HepG2 (cell line): ENCODE results near the gene TOR2A. TPM values are rescaled to one million over a fixed set of nuclear protein-coding genes. Genes with fewer than 3 reads are reported as not detected.

ENCODE experiments used
- ATAC-seq: fragments of 200-7000 bp; cut with Tn5 transposase; 3 replicates; pipeline ENCODE4 v1.9.1; 2020; ENCODE audit warnings: mild to moderate bottlenecking, moderate library complexity
- BruUV-seq: library from RNA; stranded (reverse); fragments of 400-500 nt; replicated peaks from 2 replicates; lab custom pipeline; 2021; lab: Mats Ljungman, UMichigan
- CTCF ChIA-PET: fragments of 300-600 bp; formaldehyde crosslinking; extraction: SDS; loops from one replicate; lab custom pipeline; 2021; ENCODE audit warnings: low total read pairs, inconsistent platforms, low intra/inter-chr PET ratio; lab: Yijun Ruan, JAX
- POLR2A ChIA-PET: fragments of 350-600 bp; sonication (Branson Sonifier 250); formaldehyde crosslinking; loops from one replicate; lab custom pipeline; 2020; ENCODE audit warnings: antibody characterized with exemption, inconsistent platforms; lab: Yijun Ruan, JAX
- DNase-seq: peaks from one replicate; pipeline ENCODE4 v3.0.0-alpha.2; 2015; ENCODE audit warnings: low spot score
- FAIRE-seq: peaks from 3 replicates; lab custom pipeline; 2011; peaks lifted over from hg19 to GRCh38; lab: Jason Lieb, UNC
- H2AFZ ChIP-seq: one replicate; pipeline ENCODE4 v1.6.1; 2011; ENCODE audit warnings: low read length, inconsistent platforms
- H3K27ac ChIP-seq: fragments of 300-600 bp; 3 replicates; pipeline ENCODE4 v1.8.0; 2011; ENCODE audit warnings: mixed run types, mild to moderate bottlenecking, mixed read lengths, low read length, inconsistent platforms; ENCODE audit not compliant: insufficient read depth; ENCODE audit errors: extremely low read length
- H3K27me3 ChIP-seq, 2 experiments: fragments of 200-600 bp in 1 of 2; 2 replicates in 1 of 2; 3 replicates in 1 of 2; pipeline versions ENCODE4 v1.6.0 to v1.8.0; 2011; ENCODE audit warnings: low read length in 2 of 2, mild to moderate bottlenecking in 2 of 2, moderate library complexity in 2 of 2, inconsistent platforms in 1 of 2; ENCODE audit not compliant: insufficient read depth in 2 of 2, control insufficient read depth in 1 of 2
- H3K36me3 ChIP-seq, 2 experiments: fragments of 200-600 bp in 1 of 2; replicated peaks in 1 of 2; 2 replicates in 1 of 2; 3 replicates in 1 of 2; pipeline versions ENCODE4 v1.5.1 to v1.8.0; 2011; ENCODE audit warnings: low read length in 2 of 2, inconsistent platforms in 1 of 2; ENCODE audit not compliant: insufficient read depth in 2 of 2, control insufficient read depth in 1 of 2
- H3K4me1 ChIP-seq: 2 replicates; pipeline ENCODE4 v1.5.1; 2012; ENCODE audit warnings: low read length, inconsistent platforms; ENCODE audit not compliant: insufficient read depth
- H3K4me2 ChIP-seq: 2 replicates; pipeline ENCODE4 v1.6.0; 2011; ENCODE audit warnings: low read depth, low read length, inconsistent platforms
- H3K4me3 ChIP-seq, 3 experiments: fragments of 200-600 bp in 1 of 3; sonication (generic), shearing (Covaris generic) in 1 of 3; replicated peaks in 1 of 3; 2 replicates each; pipeline ENCODE4 v1.5.1; 2011 to 2016; ENCODE audit warnings: low read length in 3 of 3, inconsistent platforms in 2 of 3, low read depth in 2 of 3, mild to moderate bottlenecking in 2 of 3, control low read depth in 1 of 3, mixed read lengths in 1 of 3; ENCODE audit not compliant: insufficient read depth in 1 of 3
- H3K79me2 ChIP-seq: one replicate; pipeline ENCODE4 v1.6.1; 2011; ENCODE audit warnings: low read length, inconsistent platforms; ENCODE audit not compliant: insufficient read depth
- H3K9ac ChIP-seq: 2 replicates; pipeline ENCODE4 v1.6.0; 2011; ENCODE audit warnings: mild to moderate bottlenecking, low read depth, low read length, inconsistent platforms; ENCODE audit not compliant: insufficient read depth
- H3K9me3 ChIP-seq: 2 replicates; pipeline ENCODE4 v1.5.1; 2012; ENCODE audit warnings: mild to moderate bottlenecking, low read length
- H4K20me1 ChIP-seq: 2 replicates; pipeline ENCODE4 v1.6.0; 2011; ENCODE audit warnings: inconsistent platforms, mild to moderate bottlenecking, low read length, moderate library complexity; ENCODE audit not compliant: insufficient read depth
- CBFB ChIP-seq: sonication (generic); formaldehyde crosslinking; IDR thresholded peaks from 2 replicates; pipeline ENCODE4 v1.4.0; 2020; ENCODE audit warnings: missing genetic modification reagents
- ELK4 ChIP-seq: sonication (generic); formaldehyde crosslinking; IDR thresholded peaks from 2 replicates; pipeline ENCODE4 v1.9.0; 2021; ENCODE audit warnings: missing genetic modification reagents, borderline replicate concordance
- MXD3 ChIP-seq: IDR thresholded peaks from 2 replicates; pipeline ENCODE4 v1.6.1; 2016; ENCODE audit warnings: mild to moderate bottlenecking, missing biosample characterization, missing genetic modification reagents
- ZBTB42 ChIP-seq: sonication (generic); formaldehyde crosslinking; IDR thresholded peaks from 2 replicates; pipeline ENCODE4 v1.5.0; 2020; ENCODE audit warnings: mild to moderate bottlenecking, missing genetic modification reagents
- ZNF264 ChIP-seq: sonication (generic); formaldehyde crosslinking; IDR thresholded peaks from 2 replicates; pipeline ENCODE4 v1.4.0; 2020; ENCODE audit warnings: missing genetic modification reagents
- ZNF577 ChIP-seq: sonication (generic); formaldehyde crosslinking; IDR thresholded peaks from 2 replicates; pipeline ENCODE4 v1.4.0; 2020; ENCODE audit warnings: mild to moderate bottlenecking, low read depth, missing genetic modification reagents, borderline replicate concordance
- ZNF768 ChIP-seq: sonication (generic); formaldehyde crosslinking; IDR thresholded peaks from 2 replicates; pipeline ENCODE4 v1.4.0; 2020; ENCODE audit warnings: missing genetic modification reagents
- WGBS: methylation state at CpG from one replicate; pipeline ENCODE4 v1.1.6; 2017; ENCODE audit warnings: low lambda C conversion rate; 5-methylcytosine and 5-hydroxymethylcytosine counted together
- in situ Hi-C: cut with HindIII; loops from 2 replicates; pipeline ENCODE4 v1.10.0; 2017; ENCODE audit warnings: low pct_unique_long_range_greater_than_20kb; ENCODE audit not compliant: extremely low pct_ligation_motif_present
- intact Hi-C: fragments of 100-400 bp; cut with micrococcal nuclease; formaldehyde crosslinking; loops from one replicate; pipeline ENCODE4 v1.10.0; 2022; ENCODE audit not compliant: unreplicated experiment
- polyA plus RNA-seq, 8 experiments: library from polyadenylated mRNA; depleted of rRNA in 3 of 8; stranded (reverse) in 7 of 8; unstranded in 1 of 8; fragments of >200 nt; fragmentation: Illumina TruSeq in 4 of 8; extraction: Trizol in 4 of 8; gene quantifications; 2 replicates each; pipeline versions ENCODE4 v1.2.1 to v1.2.3, GENCODE V29; 2011 to 2016; ENCODE audit warnings: low read depth in 4 of 8, missing spikeins in 1 of 8, mixed read lengths in 1 of 8; ENCODE audit not compliant: insufficient read depth in 1 of 8
- total RNA-seq, 5 experiments: library from RNA; depleted of rRNA; stranded (reverse); fragments of >200 nt; fragmentation: Illumina TruSeq; extraction: Trizol; gene quantifications; 2 replicates each; pipeline ENCODE4 v1.2.3, GENCODE V29; 2016; ENCODE audit warnings: low read depth in 1 of 5

Gene TOR2A
- total and polyA plus RNA-seq, 2 of the 13 experiments (the other 11 are each of a cell fraction or from before 2014, with no cell fraction given): 3.5 to 7.2 TPM

DNA sequence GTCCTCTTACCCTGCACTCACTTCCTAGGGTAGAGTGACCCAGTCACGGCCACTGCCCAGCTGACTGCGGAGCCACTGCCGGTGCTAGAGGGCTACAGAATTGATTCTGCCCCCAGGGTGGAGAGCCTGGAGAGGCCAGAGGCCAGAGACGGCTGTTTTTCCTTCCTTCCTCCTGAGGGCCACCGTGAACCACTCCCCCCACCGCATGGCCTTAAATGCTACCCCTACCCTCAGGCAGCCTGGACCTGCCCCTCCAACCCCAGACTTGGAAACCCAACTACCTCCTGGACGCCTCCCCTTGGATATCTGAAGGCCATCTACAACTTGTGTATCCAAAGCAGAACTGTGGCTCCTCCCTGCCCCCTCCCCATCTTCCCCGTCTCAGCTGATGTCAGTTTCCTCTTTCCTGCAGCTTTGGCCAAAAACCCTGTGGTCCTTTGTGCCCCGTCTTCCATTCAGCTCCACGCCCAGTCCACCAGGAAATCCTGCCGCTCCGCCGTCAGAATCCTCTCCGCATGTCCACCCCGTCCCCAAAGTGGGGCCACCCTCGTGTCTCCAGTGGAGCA, 27.1 kb upstream of the TOR2A start (continued):
- TF ChIP-seq MXD3 (CRISPR knock-in tag) (no peak), CBFB (CRISPR knock-in tag) (no peak), ELK4 (no peak), ZBTB42 (no peak), ZNF264 (CRISPR knock-in tag) (no peak)

DNA sequence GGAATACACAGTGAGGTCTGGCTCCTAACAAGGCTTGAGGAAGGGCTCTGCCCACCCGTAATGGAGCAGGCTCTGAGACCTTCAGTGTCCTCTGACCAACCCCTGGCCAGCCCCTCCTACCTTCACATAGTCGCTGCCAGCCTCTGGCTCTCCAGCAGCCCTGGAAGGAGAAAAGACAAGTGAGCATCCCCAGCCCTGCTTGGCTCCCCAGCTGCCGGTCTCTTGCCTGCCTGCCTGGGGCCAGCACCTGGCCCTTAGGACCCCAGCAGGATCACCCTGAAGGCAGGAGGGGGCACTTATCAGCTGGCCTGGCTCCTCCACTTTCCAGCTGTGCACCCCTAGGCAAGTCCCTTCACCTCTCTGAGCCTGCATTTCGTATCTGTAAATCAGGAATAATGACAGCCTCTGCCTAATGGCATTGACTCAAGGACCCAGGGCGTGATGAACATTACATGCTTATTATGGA, 26.4 kb upstream of the TOR2A start:
- BruUV-seq: no TSS peak
- intact Hi-C loops (no loop called here), in situ Hi-C loops (no loop called here)
- Histone ChIP-seq H3K4me2 (no peak overlapping the region), H3K27me3 (peaks cover 0 to 42% of the 10 kb centered on the region in 2 experiments; a peak in 2 of 5 replicates), H3K9me3 (no peaks in the 10 kb centered on the region), H2AFZ (no peak overlapping the region), H3K27ac (no peak overlapping the region), H3K4me1 (no peaks in the 10 kb centered on the region), H3K36me3 (no peaks in the 10 kb centered on the region), H3K4me3 (no peak overlapping the region), H3K9ac (no peak overlapping the region), H3K79me2 (no peaks in the 10 kb centered on the region), H4K20me1 (no peaks in the 10 kb centered on the region)
- no peak for ATAC-seq
- CTCF ChIA-PET: no interaction called here
- POLR2A ChIA-PET: no interaction called here
- DNase-seq: no peak
- no peak for FAIRE-seq
- 4% methylated on average over 3 of the region's 5 CpGs for WGBS
- TF ChIP-seq ZNF768 (CRISPR knock-in tag): peak; percentile 81
- TF ChIP-seq ZNF577 (CRISPR knock-in tag): no peak
